ENCODE results near the gene KCNG2. TPM values are rescaled to one million over a fixed set of nuclear protein-coding genes. Genes with fewer than 3 reads are reported as not detected.

Gene KCNG2
- total RNA-seq, 8 experiments from 2014 or later: 0.16 to 0.76 (median 0.19) TPM; not detected in 2

GRCh38 chr18:79948719-79949411, 151.1 kb downstream of the KCNG2 start:
- no peak for ATAC-seq (replicated peaks in 6 of 8)
- 83 to 100% (median 91%) methylated on average over 1 to 9 of the region's 23 CpGs; no CpG with 5 or more reads in 3 of the 10 experiments for WGBS, 10 experiments
- H3K27ac ChIP-seq: no peak overlapping the region
- in situ Hi-C loops (cut with MboI; ENCODE audit: low pct_unique_long_range_greater_than_20kb in 2 of 9, low sequenced_read_pairs in 9 of 9, unreplicated experiment in 9 of 9): no loop called here
- H3K4me3 ChIP-seq: no peak overlapping the region
- peaks cover 20 to 28% of the 10 kb centered on the region in 2 donors for H3K4me1 ChIP-seq (replicated peaks in 1 of 2)

Other genes with a start within 250 kb of the KCNG2 start
- 10 to 100 TPM in 7 of 8 experiments, 1 to 10 TPM in 1; 9.5 to 21.8 (median 14.8) TPM for gene CTDP1, start 118.1 kb upstream of the KCNG2 start, total RNA-seq
- gene SLC66A2, start 153.7 kb downstream of the KCNG2 start, total RNA-seq: 10 to 100 TPM; 15.6 to 25.7 (median 18.9) TPM
- 10 to 100 TPM in 3 of 8 experiments, 1 to 10 TPM in 5; 4.3 to 29.7 (median 8.1) TPM for gene HSBP1L1, start 166.7 kb downstream of the KCNG2 start, total RNA-seq
- 100 to 1,000 TPM in 7 of 8 experiments, 10 to 100 TPM in 1; 96.6 to 174 (median 126) TPM for gene TXNL4A, start 190.6 kb downstream of the KCNG2 start, total RNA-seq
- 10 to 100 TPM; 17.6 to 41.3 (median 24.2) TPM for gene RBFA, start 236.5 kb downstream of the KCNG2 start, total RNA-seq